PC-3 (cell line): Measurements from ENCODE around the gene EOGT. TPM values are rescaled to one million over a fixed set of nuclear protein-coding genes. Genes with fewer than 3 reads are reported as not detected.

Experiments
- ATAC-seq: fragments of 200-7000 bp; cut with Tn5 transposase; 2 replicates; pipeline ENCODE4 v1.9.1; 2020; ENCODE audit warnings: mild to moderate bottlenecking, moderate library complexity
- BruUV-seq: library from RNA; stranded (reverse); fragments of 400-500 nt; replicated peaks from 2 replicates; lab custom pipeline; 2021; lab: Mats Ljungman, UMichigan
- CTCF ChIA-PET: fragments of 300-600 bp; sonication (Branson Sonifier 250); formaldehyde crosslinking; loops from one replicate; lab custom pipeline; 2022; ENCODE audit warnings: antibody characterized with exemption; lab: Charles Lee
- POLR2A ChIA-PET: fragments of 300-600 bp; sonication (Branson Sonifier 250); formaldehyde crosslinking; loops from one replicate; lab custom pipeline; 2022; ENCODE audit warnings: antibody characterized with exemption; ENCODE audit not compliant: unreplicated experiment; lab: Charles Lee
- DNase-seq: peaks from one replicate; pipeline ENCODE4 v3.0.0-alpha.2; 2015
- H2AFZ ChIP-seq: fragments of 300-600 bp; sonication (generic); 2 replicates; pipeline ENCODE4 v1.6.0; 2016; ENCODE audit warnings: antibody characterized with exemption, low read length
- H3F3A ChIP-seq: fragments of 300-600 bp; sonication (generic); one replicate; pipeline ENCODE4 v1.6.0; 2017; ENCODE audit warnings: antibody characterized with exemption, low read length, control low read depth, mild to moderate bottlenecking; ENCODE audit not compliant: unreplicated experiment
- H3K27ac ChIP-seq: fragments of 300-600 bp; sonication (generic); 2 replicates; pipeline ENCODE4 v1.5.1; 2016; ENCODE audit warnings: mild to moderate bottlenecking, low read length
- H3K27me3 ChIP-seq: fragments of 300-600 bp; sonication (generic); 2 replicates; pipeline ENCODE4 v1.6.1; 2016; ENCODE audit warnings: low read length, mixed read lengths
- H3K36me3 ChIP-seq: fragments of 300-600 bp; sonication (generic); 2 replicates; pipeline ENCODE4 v1.6.1; 2016; ENCODE audit warnings: low read depth, mixed run types, low read length, mixed read lengths
- H3K4me1 ChIP-seq: fragments of 300-600 bp; sonication (generic); 2 replicates; pipeline ENCODE4 v1.5.1; 2016; ENCODE audit warnings: low read length; ENCODE audit not compliant: insufficient read depth
- H3K4me2 ChIP-seq: fragments of 300-600 bp; sonication (generic); 2 replicates; pipeline ENCODE4 v1.6.0; 2016; ENCODE audit warnings: low read length
- H3K4me3 ChIP-seq: fragments of 300-600 bp; sonication (generic); 2 replicates; pipeline ENCODE4 v1.5.1; 2016; ENCODE audit warnings: mild to moderate bottlenecking, low read length, mixed read lengths
- H3K79me2 ChIP-seq: fragments of 300-600 bp; sonication (generic); 2 replicates; pipeline ENCODE4 v1.6.1; 2017; ENCODE audit warnings: low read length, mixed read lengths
- H3K9ac ChIP-seq: fragments of 300-600 bp; sonication (generic); 2 replicates; pipeline ENCODE4 v1.6.0; 2016; ENCODE audit warnings: mild to moderate bottlenecking, low read length
- H3K9me2 ChIP-seq: fragments of 300-600 bp; sonication (generic); replicated peaks from 2 replicates; pipeline ENCODE4 v1.6.1; 2016; ENCODE audit warnings: mixed run types, low read length, mixed read lengths
- H3K9me3 ChIP-seq: fragments of 300-600 bp; sonication (generic); 2 replicates; pipeline ENCODE4 v1.6.1; 2016; ENCODE audit warnings: low read length, mixed read lengths
- H4K20me1 ChIP-seq: fragments of 300-600 bp; sonication (generic); 2 replicates; pipeline ENCODE4 v1.6.1; 2016; ENCODE audit warnings: low read length, mixed read lengths
- CTCF ChIP-seq: fragments of 300-600 bp; sonication (generic); conservative IDR thresholded peaks from 2 replicates; pipeline ENCODE4 v1.5.1; 2017; ENCODE audit warnings: antibody characterized with exemption, low read depth, mild to moderate bottlenecking, low read length
- EZH2 ChIP-seq: fragments of 300-600 bp; sonication (generic); IDR thresholded peaks from one replicate; pipeline ENCODE4 v1.6.1; 2017; ENCODE audit warnings: antibody characterized with exemption, mild to moderate bottlenecking, low read length; ENCODE audit not compliant: unreplicated experiment
- EZH2phosphoT487 ChIP-seq: fragments of 300-600 bp; sonication (generic); IDR thresholded peaks from 2 replicates; pipeline ENCODE4 v1.6.1; 2018; ENCODE audit warnings: mild to moderate bottlenecking, antibody characterized with exemption, low read length, borderline replicate concordance
- intact Hi-C: fragments of 100-400 bp; cut with micrococcal nuclease; formaldehyde crosslinking; loops from 2 replicates; pipeline ENCODE4 v1.9.0; 2023
- total RNA-seq: library from RNA; depleted of rRNA; stranded (reverse); fragments of >200 nt; gene quantifications from 2 replicates; pipeline ENCODE4 v1.2.3, GENCODE V29; 2014

The EOGT gene
- total RNA-seq, 1 experiment from 2014 or later: 8.3 TPM

GRCh38 chr3:68985146-68985790 is 28.2 kb downstream of the EOGT start:
- CTCF ChIA-PET: no interaction called here
- Histone ChIP-seq H3F3A (no peaks in the 10 kb centered on the region), H3K79me2 (no peaks in the 10 kb centered on the region), H3K27ac (no peak overlapping the region), H3K9me2 (no peaks in the 10 kb centered on the region), H3K27me3 (no peaks in the 10 kb centered on the region), H3K36me3 (no peaks in the 10 kb centered on the region), H3K4me3 (no peak overlapping the region), H2AFZ (no peak overlapping the region), H4K20me1 (no peaks in the 10 kb centered on the region), H3K9me3 (no peaks in the 10 kb centered on the region), H3K4me1 (no peaks in the 10 kb centered on the region), H3K9ac (no peak overlapping the region), H3K4me2 (no peak overlapping the region)
- ATAC-seq: no peak
- TF ChIP-seq CTCF (no peak), EZH2phosphoT487 (no peak), EZH2 (no peak)
- no TSS peak for BruUV-seq
- POLR2A ChIA-PET: no interaction called here
- intact Hi-C loops: no loop called here
- no peak for DNase-seq

- ChIA-PET POLR2A (no interaction called here), CTCF (no interaction called here)
- TF ChIP-seq EZH2: no peak
- TF ChIP-seq EZH2phosphoT487: no peak
- TF ChIP-seq CTCF: no peak
- H3K9ac ChIP-seq: no peak overlapping the region
- H3K9me2 ChIP-seq: no peaks in the 10 kb centered on the region
- H3K4me1 ChIP-seq: no peaks in the 10 kb centered on the region
- no peak overlapping the region for H3K4me3 ChIP-seq
- no peaks in the 10 kb centered on the region for H4K20me1 ChIP-seq
- no peaks in the 10 kb centered on the region for H3K79me2 ChIP-seq
- no peaks in the 10 kb centered on the region for H3K36me3 ChIP-seq
- BruUV-seq: no TSS peak
- no peak overlapping the region for H3K4me2 ChIP-seq
- no peaks in the 10 kb centered on the region for H3K9me3 ChIP-seq
- H2AFZ ChIP-seq: no peak overlapping the region
- H3K27me3 ChIP-seq: no peaks in the 10 kb centered on the region
- DNase-seq: no peak
- H3F3A ChIP-seq: no peaks in the 10 kb centered on the region
- intact Hi-C loops: no loop called here
- H3K27ac ChIP-seq: no peak overlapping the region
- ATAC-seq: no peak
Measured at GRCh38 chr3:68984011-68984530, 29.4 kb downstream of the EOGT start.

DNA sequence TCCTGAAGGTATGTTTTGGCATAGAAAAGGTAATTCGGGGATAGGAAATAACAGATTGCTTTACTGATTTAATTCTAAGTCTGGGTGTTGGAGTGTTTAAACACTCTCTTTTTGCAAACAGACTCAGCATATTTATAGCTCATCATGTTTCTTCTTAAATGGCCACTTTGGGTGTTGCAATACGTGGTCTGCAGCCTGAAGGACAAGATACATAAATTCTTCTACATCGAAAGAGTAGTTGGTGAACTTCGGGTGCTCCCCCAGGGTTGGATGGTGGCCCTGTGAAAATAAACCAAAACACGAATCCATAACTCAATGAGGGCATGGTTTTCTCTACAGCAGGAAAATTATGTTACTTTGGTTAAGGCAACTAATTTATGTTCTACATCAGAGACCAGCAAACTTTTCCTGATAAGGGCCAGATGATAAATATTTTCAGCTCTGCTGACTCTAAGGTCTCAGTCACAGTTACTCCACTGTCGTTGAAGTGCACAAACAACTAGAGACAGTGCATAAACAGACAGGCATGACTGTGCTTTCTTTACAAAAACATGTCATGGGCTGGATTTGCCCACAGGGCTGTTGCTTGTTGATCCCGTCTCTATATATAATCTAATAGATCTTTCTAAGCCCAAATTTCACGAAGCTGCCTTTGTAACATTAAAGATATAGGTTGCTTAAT is 35.9 kb downstream of the EOGT start:
- Histone ChIP-seq H3K79me2 (no peaks in the 10 kb centered on the region), H3K4me3 (no peak overlapping the region), H3K9me3 (no peaks in the 10 kb centered on the region), H3K36me3 (no peaks in the 10 kb centered on the region), H3F3A (no peaks in the 10 kb centered on the region), H3K4me2 (no peak overlapping the region), H3K27ac (no peak overlapping the region), H3K9me2 (no peaks in the 10 kb centered on the region), H3K27me3 (no peaks in the 10 kb centered on the region), H3K4me1 (no peaks in the 10 kb centered on the region), H2AFZ (no peak overlapping the region), H4K20me1 (no peaks in the 10 kb centered on the region), H3K9ac (no peak overlapping the region)
- ATAC-seq (no peak), DNase-seq (no peak)
- ChIA-PET CTCF (no interaction called here), POLR2A (no interaction called here)
- intact Hi-C loops: no loop called here
- no TSS peak for BruUV-seq
- TF ChIP-seq EZH2: no peak
- no peak for TF ChIP-seq EZH2phosphoT487
- no peak for TF ChIP-seq CTCF
